OCI-LY1 (cell line): ENCODE results near the gene MERTK.

ENCODE experiments used
- CTCF ChIP-seq: fragments of 200-600 bp; sonication (generic), shearing (Covaris generic); IDR thresholded peaks from 2 replicates; pipeline ENCODE4 v1.5.1; 2017; ENCODE audit warnings: mild to moderate bottlenecking, antibody characterized with exemption, low read length, moderate library complexity, mixed read lengths
- EZH2 ChIP-seq: fragments of 200-600 bp; sonication (generic), shearing (Covaris generic); IDR thresholded peaks from 2 replicates; pipeline ENCODE4 v1.8.0; 2017; ENCODE audit warnings: borderline replicate concordance, mixed run types, mild to moderate bottlenecking, antibody characterized with exemption, low read length, moderate library complexity, mixed read lengths

GRCh38 chr2:112024231-112024630 is 125.8 kb downstream of the MERTK start:
- TF ChIP-seq CTCF (no peak), EZH2 (no peak)
